Upper lobe of left lung (tissue), 6 donors: ENCODE data around the gene HACD1. TPM values are rescaled to one million over a fixed set of nuclear protein-coding genes. Genes with fewer than 3 reads are reported as not detected.

ENCODE experiments used
- ATAC-seq, 2 donors: fragments of 200-7000 bp; cut with Tn5 transposase; one replicate each; pipeline ENCODE4 v1.9.1; 2022; ENCODE audit warnings: mild to moderate bottlenecking in 2 of 2, moderate library complexity in 2 of 2; ENCODE audit not compliant: low FRiP score in 2 of 2
- DNase-seq, 2 donors: peaks; one replicate each; pipeline ENCODE4 v3.0.0-alpha.2; 2019 to 2020
- H3K27ac ChIP-seq, 4 donors: fragments of 200-600 bp; sonication (generic); one replicate each; pipeline ENCODE4 v1.5.1; 2016 to 2019
- H3K27me3 ChIP-seq, 4 donors: fragments of 200-600 bp; sonication (generic); one replicate each; pipeline ENCODE4 v1.5.1; 2017 to 2019
- H3K36me3 ChIP-seq, 4 donors: fragments of 200-600 bp; sonication (generic); one replicate each; pipeline ENCODE4 v1.5.1; 2016 to 2019
- H3K4me1 ChIP-seq, 4 donors: fragments of 200-600 bp; sonication (generic); one replicate each; pipeline ENCODE4 v1.5.1; 2018 to 2019
- H3K4me3 ChIP-seq, 4 donors: fragments of 200-600 bp; sonication (generic); one replicate each; pipeline ENCODE4 v1.5.1; 2017 to 2019; ENCODE audit warnings: mild to moderate bottlenecking in 2 of 4, moderate library complexity in 1 of 4
- H3K9me3 ChIP-seq, 4 donors: fragments of 200-600 bp; sonication (generic); one replicate each; pipeline ENCODE4 v1.5.1; 2018 to 2019
- CTCF ChIP-seq, 6 experiments: fragments of 450-650 bp in 4 of 6; fragments of 200-600 bp in 2 of 6; sonication (generic) in 2 of 6; IDR thresholded peaks; one replicate each; pipeline ENCODE4 v1.5.1; 2016 to 2019; ENCODE audit warnings: antibody characterized with exemption in 6 of 6
- EP300 ChIP-seq, 4 donors: sonication (generic); formaldehyde crosslinking; IDR thresholded peaks; one replicate each; pipeline ENCODE4 v1.5.1; 2017; ENCODE audit warnings: antibody characterized with exemption in 4 of 4, control low read depth in 2 of 4
- POLR2A ChIP-seq, 4 donors: fragments of 450-650 bp; IDR thresholded peaks; one replicate each; pipeline ENCODE4 v1.5.1; 2016 to 2017; ENCODE audit warnings: antibody characterized with exemption in 4 of 4, mild to moderate bottlenecking in 2 of 4
- POLR2AphosphoS5 ChIP-seq, 2 donors: sonication (generic); formaldehyde crosslinking; IDR thresholded peaks; one replicate each; pipeline ENCODE4 v1.5.1; 2017; ENCODE audit warnings: antibody characterized with exemption in 2 of 2
- WGBS, 2 donors: methylation state at CpG; one replicate each; pipeline ENCODE4 v1.1.5; 2017 to 2018; 5-methylcytosine and 5-hydroxymethylcytosine counted together
- total RNA-seq, 6 donors: library from RNA; depleted of rRNA in 4 of 6; stranded (reverse); fragments of >200 nt in 4 of 6; gene quantifications; one replicate each; pipeline versions ENCODE4 v1.1.0 to v1.2.1, GENCODE V29; 2016 to 2021
- donor health status: DM: no; HTN: no; CAD: no; lungs with moderate emphysema.
- donor health status: DM: no; HTN: yes; CAD: no; lungs with severe emphysema.

HACD1 gene
- total RNA-seq, 6 donors from 2014 or later: 16.4 to 32.4 (median 25.8) TPM

GRCh38 chr10:17564911-17565310 is 52.3 kb downstream of the HACD1 start:
- Histone ChIP-seq H3K4me1 (no peaks in the 10 kb centered on the region), H3K27me3 (no peaks in the 10 kb centered on the region), H3K4me3 (no peak overlapping the region), H3K36me3 (no peaks in the 10 kb centered on the region), H3K9me3 (no peaks in the 10 kb centered on the region), H3K27ac (no peak overlapping the region)
- ATAC-seq: no peak
- DNase-seq: no peak
- WGBS, 2 donors: 89 to 94% methylated on average over 3 of the region's 3 CpGs
- TF ChIP-seq EP300 (IDR thresholded peaks at IDR 0.05): no peak
- TF ChIP-seq POLR2AphosphoS5 (IDR thresholded peaks at IDR 0.05): no peak
- TF ChIP-seq CTCF (IDR thresholded peaks at IDR 0.05): no peak
- TF ChIP-seq POLR2A (IDR thresholded peaks at IDR 0.05): no peak

GRCh38 chr10:17563452-17563851 is 53.7 kb downstream of the HACD1 start:
- 81 to 83% methylated on average over 4 of the region's 4 CpGs for WGBS, 2 donors
- H3K27me3 ChIP-seq: no peaks in the 10 kb centered on the region
- no peak for ATAC-seq

GRCh38 chr10:17562614-17563013 is 54.6 kb downstream of the HACD1 start:
- no peaks in the 10 kb centered on the region for H3K9me3 ChIP-seq
- H3K4me3 ChIP-seq: no peak overlapping the region
- H3K36me3 ChIP-seq: no peaks in the 10 kb centered on the region
- H3K27me3 ChIP-seq: no peaks in the 10 kb centered on the region
- no peak for DNase-seq
- no peaks in the 10 kb centered on the region for H3K4me1 ChIP-seq
- TF ChIP-seq POLR2A (IDR thresholded peaks at IDR 0.05): no peak
- no peak overlapping the region for H3K27ac ChIP-seq
- ATAC-seq: no peak
- 66 to 74% methylated on average over 8 of the region's 8 CpGs for WGBS, 2 donors

More at GRCh38 chr10:17563452-17563851, 53.7 kb downstream of the HACD1 start:
- DNase-seq: no peak
- TF ChIP-seq CTCF (IDR thresholded peaks at IDR 0.05) (no peak), POLR2AphosphoS5 (IDR thresholded peaks at IDR 0.05) (no peak), EP300 (IDR thresholded peaks at IDR 0.05) (no peak), POLR2A (IDR thresholded peaks at IDR 0.05) (no peak)
- Histone ChIP-seq H3K36me3 (no peaks in the 10 kb centered on the region), H3K4me3 (no peak overlapping the region), H3K9me3 (no peaks in the 10 kb centered on the region), H3K4me1 (no peaks in the 10 kb centered on the region), H3K27ac (no peak overlapping the region)

GRCh38 chr10:17561111-17561510 is 56.1 kb downstream of the HACD1 start:
- Histone ChIP-seq H3K27ac (no peak overlapping the region), H3K27me3 (no peaks in the 10 kb centered on the region), H3K9me3 (no peaks in the 10 kb centered on the region), H3K4me1 (no peaks in the 10 kb centered on the region), H3K4me3 (no peak overlapping the region), H3K36me3 (no peaks in the 10 kb centered on the region)
- TF ChIP-seq POLR2A (IDR thresholded peaks at IDR 0.05): no peak
- no peak for TF ChIP-seq CTCF (IDR thresholded peaks at IDR 0.05)
- no peak for TF ChIP-seq EP300 (IDR thresholded peaks at IDR 0.05)
- no peak for TF ChIP-seq POLR2AphosphoS5 (IDR thresholded peaks at IDR 0.05)
- no peak for DNase-seq
- 90 to 94% methylated on average over 2 of the region's 2 CpGs for WGBS, 2 donors
- ATAC-seq: no peak

- Histone ChIP-seq H3K36me3 (no peaks in the 10 kb centered on the region), H3K4me3 (no peak overlapping the region), H3K9me3 (no peaks in the 10 kb centered on the region), H3K27ac (no peak overlapping the region), H3K4me1 (no peaks in the 10 kb centered on the region), H3K27me3 (no peaks in the 10 kb centered on the region)
- no peak for ATAC-seq
- TF ChIP-seq EP300 (IDR thresholded peaks at IDR 0.05) (no peak), POLR2A (IDR thresholded peaks at IDR 0.05) (no peak), CTCF (IDR thresholded peaks at IDR 0.05) (no peak), POLR2AphosphoS5 (IDR thresholded peaks at IDR 0.05) (no peak)
- 68 to 80% methylated on average over 3 of the region's 3 CpGs for WGBS, 2 donors
- DNase-seq: no peak
These were observed 59.7 kb downstream of the HACD1 start for GRCh38 chr10:17557459-17557858.
